ENCODE data around the gene FHIT.

- no peak for TF ChIP-seq POLR2A (IDR thresholded peaks at IDR 0.05)
- TF ChIP-seq, protein P1, sequence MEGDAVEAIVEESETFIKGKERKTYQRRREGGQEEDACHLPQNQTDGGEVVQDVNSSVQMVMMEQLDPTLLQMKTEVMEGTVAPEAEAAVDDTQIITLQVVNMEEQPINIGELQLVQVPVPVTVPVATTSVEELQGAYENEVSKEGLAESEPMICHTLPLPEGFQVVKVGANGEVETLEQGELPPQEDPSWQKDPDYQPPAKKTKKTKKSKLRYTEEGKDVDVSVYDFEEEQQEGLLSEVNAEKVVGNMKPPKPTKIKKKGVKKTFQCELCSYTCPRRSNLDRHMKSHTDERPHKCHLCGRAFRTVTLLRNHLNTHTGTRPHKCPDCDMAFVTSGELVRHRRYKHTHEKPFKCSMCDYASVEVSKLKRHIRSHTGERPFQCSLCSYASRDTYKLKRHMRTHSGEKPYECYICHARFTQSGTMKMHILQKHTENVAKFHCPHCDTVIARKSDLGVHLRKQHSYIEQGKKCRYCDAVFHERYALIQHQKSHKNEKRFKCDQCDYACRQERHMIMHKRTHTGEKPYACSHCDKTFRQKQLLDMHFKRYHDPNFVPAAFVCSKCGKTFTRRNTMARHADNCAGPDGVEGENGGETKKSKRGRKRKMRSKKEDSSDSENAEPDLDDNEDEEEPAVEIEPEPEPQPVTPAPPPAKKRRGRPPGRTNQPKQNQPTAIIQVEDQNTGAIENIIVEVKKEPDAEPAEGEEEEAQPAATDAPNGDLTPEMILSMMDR (IDR thresholded peaks at IDR 0.05) = no peak
These were observed 1075.6 kb downstream of the FHIT start for GRCh38 chr3:60175680-60176079.
